BJ (cell line): ENCODE measurements around the gene MYOZ1. TPM values are rescaled to one million over a fixed set of nuclear protein-coding genes. Genes with fewer than 3 reads are reported as not detected.
A peak's percentile ranks its signal among the peaks of the same experiment; 100 is the strongest.

Source experiments
- CTCF ChIA-PET: fragments of 350-600 bp; formaldehyde crosslinking; extraction: SDS; loops from one replicate; lab custom pipeline; 2021; ENCODE audit warnings: antibody characterized with exemption, inconsistent platforms; lab: Yijun Ruan, JAX
- POLR2A ChIA-PET: fragments of 300-600 bp; sonication (Branson Sonifier 250); formaldehyde crosslinking; extraction: SDS; loops from one replicate; lab custom pipeline; 2021; ENCODE audit warnings: antibody characterized with exemption; lab: Charles Lee
- DNase-seq: peaks from one replicate; pipeline ENCODE4 v3.0.0-alpha.2; 2011; ENCODE audit warnings: low read depth
- H3K27me3 ChIP-seq: 2 replicates; pipeline ENCODE4 v1.6.0; 2011; ENCODE audit warnings: low read length; ENCODE audit not compliant: control insufficient read depth, insufficient read depth
- H3K36me3 ChIP-seq: 2 replicates; pipeline ENCODE4 v1.5.1; 2011; ENCODE audit warnings: low read length; ENCODE audit not compliant: control insufficient read depth, insufficient read depth
- H3K4me3 ChIP-seq: 2 replicates; pipeline ENCODE4 v1.5.1; 2011; ENCODE audit warnings: low read depth, mild to moderate bottlenecking, control low read depth, low read length
- polyA plus RNA-seq: library from polyadenylated mRNA; depleted of rRNA; stranded (reverse); fragments of >200 nt; gene quantifications from 2 replicates; pipeline ENCODE4 v1.2.3, GENCODE V29; 2011
- TF ChIP-seq, protein P1 (sequence below): IDR thresholded peaks from 2 replicates; pipeline ENCODE4 v1.5.1; 2011; ENCODE audit warnings: low read depth, mild to moderate bottlenecking, control low read depth, inconsistent platforms, low read length, moderate library complexity; ENCODE audit not compliant: insufficient read depth

MYOZ1 gene
- polyA plus RNA-seq, 1 experiment: 9.6 TPM

DNA sequence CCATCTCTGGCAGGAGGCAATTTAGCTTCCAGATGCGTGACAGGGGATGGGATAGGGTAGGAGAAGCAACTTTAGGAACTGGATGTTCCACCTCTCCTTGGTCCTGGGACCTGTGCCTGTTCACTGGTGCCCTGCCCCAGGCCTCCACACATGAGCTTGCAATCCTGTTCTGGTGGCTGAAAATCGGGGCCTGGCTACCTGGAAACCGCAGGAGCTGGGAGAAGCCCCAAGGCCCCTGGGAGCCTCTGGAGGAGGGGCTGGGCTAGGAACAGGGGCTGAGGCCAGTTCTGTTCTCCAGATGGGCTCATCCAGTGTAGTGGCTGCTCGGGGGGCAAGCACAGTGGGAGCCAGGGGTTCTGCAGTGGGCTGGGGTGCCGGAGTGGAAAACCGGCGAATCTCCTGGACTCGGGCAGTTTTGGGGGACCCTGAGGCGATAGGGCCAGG is 5.3 kb upstream of the MYOZ1 start:
- Histone ChIP-seq H3K4me3 (no peak overlapping the region), H3K27me3 (no peaks in the 10 kb centered on the region), H3K36me3 (no peaks in the 10 kb centered on the region)
- DNase-seq: no peak
- ChIA-PET CTCF (interaction anchor here (0.5 to 10.6 kb wide), 4 partner anchors 46 to 151 kb away, joined by 3 to 181 read pairs (median 4); partner anchors contain the start of gene PPP3CB), POLR2A (no interaction called here)
- TF ChIP-seq, protein P1, sequence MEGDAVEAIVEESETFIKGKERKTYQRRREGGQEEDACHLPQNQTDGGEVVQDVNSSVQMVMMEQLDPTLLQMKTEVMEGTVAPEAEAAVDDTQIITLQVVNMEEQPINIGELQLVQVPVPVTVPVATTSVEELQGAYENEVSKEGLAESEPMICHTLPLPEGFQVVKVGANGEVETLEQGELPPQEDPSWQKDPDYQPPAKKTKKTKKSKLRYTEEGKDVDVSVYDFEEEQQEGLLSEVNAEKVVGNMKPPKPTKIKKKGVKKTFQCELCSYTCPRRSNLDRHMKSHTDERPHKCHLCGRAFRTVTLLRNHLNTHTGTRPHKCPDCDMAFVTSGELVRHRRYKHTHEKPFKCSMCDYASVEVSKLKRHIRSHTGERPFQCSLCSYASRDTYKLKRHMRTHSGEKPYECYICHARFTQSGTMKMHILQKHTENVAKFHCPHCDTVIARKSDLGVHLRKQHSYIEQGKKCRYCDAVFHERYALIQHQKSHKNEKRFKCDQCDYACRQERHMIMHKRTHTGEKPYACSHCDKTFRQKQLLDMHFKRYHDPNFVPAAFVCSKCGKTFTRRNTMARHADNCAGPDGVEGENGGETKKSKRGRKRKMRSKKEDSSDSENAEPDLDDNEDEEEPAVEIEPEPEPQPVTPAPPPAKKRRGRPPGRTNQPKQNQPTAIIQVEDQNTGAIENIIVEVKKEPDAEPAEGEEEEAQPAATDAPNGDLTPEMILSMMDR: no peak

DNA sequence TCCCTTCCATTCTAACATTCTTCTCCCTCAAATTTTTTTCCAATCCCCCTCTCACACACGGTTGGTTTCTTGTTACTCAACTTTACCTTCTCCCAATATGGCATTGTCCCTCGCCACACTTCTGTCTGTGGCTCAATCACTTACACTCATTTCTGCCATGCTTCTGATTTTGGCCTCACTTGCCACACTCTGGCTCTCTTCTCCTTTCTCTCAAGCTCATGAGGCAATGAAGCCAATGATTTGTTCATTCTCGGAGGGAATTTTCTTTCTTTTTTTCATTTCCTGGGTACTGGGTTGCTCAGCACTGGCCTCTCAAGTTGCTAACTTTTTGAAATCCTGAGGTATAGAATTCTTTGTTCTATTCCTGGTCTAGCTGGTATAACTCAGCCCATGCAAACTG is 4.0 kb upstream of the MYOZ1 start:
- POLR2A ChIA-PET: no interaction called here
- Histone ChIP-seq H3K27me3 (no peaks in the 10 kb centered on the region; the same call in 1 of the 2 replicates), H3K4me3 (no peak overlapping the region), H3K36me3 (no peaks in the 10 kb centered on the region)
- CTCF ChIA-PET: interaction anchor here (0.6 to 10.6 kb wide), 13 partner anchors 8 to 235 kb away, joined by 3 to 181 read pairs (median 6); no protein-coding TSS in a partner anchor
- DNase-seq: no peak
- TF ChIP-seq, protein P1: no peak

DNA sequence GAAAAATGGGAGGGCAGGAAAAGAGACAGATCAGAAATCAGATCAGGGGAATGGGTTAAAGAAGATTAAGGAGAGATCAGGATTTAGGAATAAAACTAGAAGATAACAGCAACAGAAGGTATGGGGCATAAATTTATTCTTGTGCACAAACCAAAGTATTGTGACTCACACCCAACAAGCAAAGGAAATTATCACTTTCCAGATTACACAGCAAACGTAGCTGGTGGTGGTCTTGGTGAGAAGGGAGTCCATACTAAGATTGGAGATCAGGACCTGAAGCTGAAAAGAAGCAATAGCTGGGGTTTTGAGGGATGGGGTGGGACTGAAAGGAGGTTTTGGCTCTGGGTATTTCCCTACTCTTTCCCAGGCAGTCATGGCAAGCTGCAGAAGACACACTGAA is 3.5 kb upstream of the MYOZ1 start:
- TF ChIP-seq, protein P1: no peak
- no peak for DNase-seq
- Histone ChIP-seq H3K36me3 (no peaks in the 10 kb centered on the region), H3K27me3 (no peaks in the 10 kb centered on the region; the same call in 1 of the 2 replicates), H3K4me3 (no peak overlapping the region)
- ChIA-PET CTCF (interaction anchor here (0.6 to 10.6 kb wide), 21 partner anchors 9 to 378 kb away, joined by 3 to 181 read pairs (median 6); no protein-coding TSS in a partner anchor), POLR2A (no interaction called here)

DNA sequence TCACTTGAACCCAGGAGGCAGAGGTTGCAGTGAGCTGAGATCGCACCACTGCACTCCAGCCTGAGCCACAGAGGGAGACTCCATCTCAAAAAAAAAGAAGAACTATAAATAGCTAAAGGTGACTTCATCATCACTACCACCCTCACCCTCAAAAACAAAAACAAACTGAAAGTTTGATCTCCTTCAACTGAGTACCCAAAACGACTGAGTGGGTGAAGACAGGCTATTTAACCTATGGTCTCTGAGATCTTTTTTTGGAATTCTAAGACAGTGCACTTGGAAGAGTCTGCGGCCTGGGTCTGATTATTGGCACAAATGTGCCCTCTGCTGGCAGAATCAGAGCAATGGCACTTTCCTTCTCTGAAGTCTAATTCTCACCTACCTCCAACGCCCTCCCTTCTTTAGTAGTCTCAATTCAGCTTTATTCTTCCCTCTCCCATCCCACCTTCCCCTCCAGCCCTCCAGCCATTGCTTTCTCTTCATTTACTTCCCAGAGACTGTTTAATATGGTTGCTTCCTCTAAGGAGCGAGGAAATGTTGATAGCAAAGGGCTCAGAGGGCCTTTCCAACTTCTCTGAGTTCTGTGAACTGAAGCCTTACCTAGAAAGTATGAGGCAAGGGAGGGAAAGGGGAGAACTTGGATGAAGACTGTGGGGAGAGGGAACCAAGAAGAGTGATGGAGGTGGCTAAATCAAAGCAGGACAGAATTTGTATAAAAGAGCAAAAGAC is 2.9 kb upstream of the MYOZ1 start:
- Histone ChIP-seq H3K4me3 (no peak overlapping the region), H3K27me3 (no peaks in the 10 kb centered on the region; the same call in 1 of the 2 replicates), H3K36me3 (no peaks in the 10 kb centered on the region)
- CTCF ChIA-PET: interaction anchor here (0.6 to 10.6 kb wide), 23 partner anchors 9 to 380 kb away, joined by 3 to 181 read pairs (median 6); no protein-coding TSS in a partner anchor
- TF ChIP-seq, protein P1: peak; percentile 78
- POLR2A ChIA-PET: no interaction called here
- DNase-seq: peak; percentile 15

DNA sequence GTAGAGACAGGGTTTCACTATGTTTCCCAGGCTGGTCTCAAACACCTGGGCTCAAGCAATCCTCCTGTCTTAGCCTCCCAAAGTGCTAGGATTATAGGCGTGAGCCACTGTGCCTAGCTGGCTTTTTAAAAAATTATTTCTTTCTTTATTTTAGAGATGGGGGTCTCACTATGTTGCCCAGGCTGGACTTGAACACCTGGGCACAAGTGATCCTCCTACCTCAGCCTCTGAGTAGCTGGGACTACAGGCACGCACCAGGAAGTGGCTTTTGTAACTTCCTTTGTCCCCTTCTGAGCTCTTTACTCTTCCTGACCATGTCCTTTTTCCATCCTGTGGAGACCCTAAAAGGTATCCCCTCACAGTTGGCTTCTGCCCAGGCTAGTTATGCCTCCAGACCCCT is 2.1 kb upstream of the MYOZ1 start:
- no peak for DNase-seq
- CTCF ChIA-PET: interaction anchor here (0.6 to 10.6 kb wide), 21 partner anchors 8 to 379 kb away, joined by 3 to 181 read pairs (median 6); no protein-coding TSS in a partner anchor
- Histone ChIP-seq H3K4me3 (no peak overlapping the region), H3K36me3 (no peaks in the 10 kb centered on the region), H3K27me3 (no peaks in the 10 kb centered on the region; the same call in 1 of the 2 replicates)
- POLR2A ChIA-PET: no interaction called here
- TF ChIP-seq, protein P1: no peak
